ENCODE measurements around the gene MORN4. TPM values are rescaled to one million over a fixed set of nuclear protein-coding genes. Genes with fewer than 3 reads are reported as not detected.

Gene MORN4
- total and polyA plus RNA-seq, 2 of the 13 experiments (the other 11 are each of a cell fraction or from before 2014, with no cell fraction given) = 3.4 to 9.1 TPM

- TF ChIP-seq ZNF724P (CRISPR knock-in tag; IDR thresholded peaks at IDR 0.05; ENCODE audit: borderline replicate concordance) (0 out of 2 replicates have a peak, but pooled peaks have one; percentile 52), ZNF331 (CRISPR knock-in tag; IDR thresholded peaks at IDR 0.05) (no peak; the same call in 1 of the 2 replicates), ISX (CRISPR knock-in tag; conservative IDR thresholded peaks at IDR 0.05) (no peak), ZNF749 (CRISPR knock-in tag; IDR thresholded peaks at IDR 0.05; ENCODE audit: borderline replicate concordance) (no peak), KDM4B (CRISPR knock-in tag; IDR thresholded peaks at IDR 0.05) (no peak), ZSCAN30 (CRISPR knock-in tag; IDR thresholded peaks at IDR 0.05) (no peak), SMAD9 (CRISPR knock-in tag; IDR thresholded peaks at IDR 0.05) (no peak), RORA (CRISPR knock-in tag; IDR thresholded peaks at IDR 0.05) (no peak), ZNF709 (CRISPR knock-in tag; IDR thresholded peaks at IDR 0.05) (no peak), ZNF678 (CRISPR knock-in tag; IDR thresholded peaks at IDR 0.05) (no peak), ZNF10 (CRISPR knock-in tag; IDR thresholded peaks at IDR 0.05; ENCODE audit: borderline replicate concordance, low read depth) (no peak), HHEX (CRISPR knock-in tag; IDR thresholded peaks at IDR 0.05) (no peak), HMGA1 (CRISPR knock-in tag; conservative IDR thresholded peaks at IDR 0.05) (no peak), GTF3A (CRISPR knock-in tag; conservative IDR thresholded peaks at IDR 0.05) (no peak), TOE1 (CRISPR knock-in tag; IDR thresholded peaks at IDR 0.05) (no peak), STAT5B (CRISPR knock-in tag; IDR thresholded peaks at IDR 0.05) (no peak), SKI (IDR thresholded peaks at IDR 0.05; ENCODE audit: partially characterized antibody) (no peak), ZBTB37 (CRISPR knock-in tag; IDR thresholded peaks at IDR 0.05) (no peak), IKZF1 (IDR thresholded peaks at IDR 0.05) (no peak), ZBTB2 (CRISPR knock-in tag; IDR thresholded peaks at IDR 0.05; ENCODE audit: low read depth) (no peak), ZMYM3 (CRISPR knock-in tag; IDR thresholded peaks at IDR 0.05) (no peak), PCBP2 (optimal IDR thresholded peaks at IDR 0.05; ENCODE audit: low read depth, low read length, poor library complexity, severe bottlenecking) (no peak), ZNF160 (CRISPR knock-in tag; IDR thresholded peaks at IDR 0.05) (no peak), SP1 (IDR thresholded peaks at IDR 0.05) (no peak), SP1 (CRISPR knock-in tag; IDR thresholded peaks at IDR 0.05) (no peak), KAT7 (CRISPR knock-in tag; IDR thresholded peaks at IDR 0.05; ENCODE audit: borderline replicate concordance) (peak; percentile 78; the same call in 1 of the 2 replicates), ZNF550 (CRISPR knock-in tag; IDR thresholded peaks at IDR 0.05; ENCODE audit: borderline replicate concordance) (no peak), RFXAP (CRISPR knock-in tag; IDR thresholded peaks at IDR 0.05; ENCODE audit: borderline replicate concordance) (0 out of 2 replicates have a peak, but pooled peaks have one; percentile 66), ZNF143 (CRISPR knock-in tag; IDR thresholded peaks at IDR 0.05) (peak; percentile 18), DBP (CRISPR knock-in tag; IDR thresholded peaks at IDR 0.05; ENCODE audit: not compliant biosample characterization) (no peak)
Measured at GRCh38 chr10:97632949-97633884, at the start of gene MORN4 (continued).

Data from HepG2 (cell line).